Type B pancreatic cell (in vitro differentiated cells): ENCODE results near the gene MCEE. TPM values are rescaled to one million over a fixed set of nuclear protein-coding genes. Genes with fewer than 3 reads are reported as not detected.
"Not testable (repeated sequence)": the region's sequence is repeated elsewhere in the genome, so short reads cannot be mapped to it uniquely, and the experiment has no call there.

Source experiments
- DNase-seq: peaks from one replicate; pipeline ENCODE4 v3.0.0; 2021; ENCODE audit warnings: mixed read lengths; ENCODE audit not compliant: unreplicated experiment; ENCODE audit errors: extremely low spot score
- H3K27ac Mint-ChIP-seq: 2 replicates; pipeline ENCODE4 v1.8.0; 2021; ENCODE audit warnings: mild to moderate bottlenecking, mixed read lengths
- H3K27me3 Mint-ChIP-seq: 2 replicates; pipeline ENCODE4 v1.8.0; 2021; ENCODE audit warnings: mixed read lengths
- H3K36me3 Mint-ChIP-seq: 2 replicates; pipeline ENCODE4 v1.8.0; 2021; ENCODE audit warnings: mixed read lengths
- H3K4me1 Mint-ChIP-seq: one replicate; pipeline ENCODE4 v1.8.0; 2021; ENCODE audit warnings: mixed read lengths; ENCODE audit not compliant: unreplicated experiment
- H3K4me3 Mint-ChIP-seq: 2 replicates; pipeline ENCODE4 v1.8.0; 2021; ENCODE audit warnings: mild to moderate bottlenecking, mixed read lengths
- H3K9me3 Mint-ChIP-seq: 2 replicates; pipeline ENCODE4 v1.8.0; 2021; ENCODE audit warnings: mixed read lengths
- total RNA-seq: library from RNA; stranded (reverse); gene quantifications from 2 replicates; pipeline ENCODE4 v1.2.1, GENCODE V29; 2021; ENCODE audit warnings: low replicate concordance
- TF ChIP-seq, protein P1 (sequence below): fragments of 200-600 bp; sonication (generic); conservative IDR thresholded peaks from 2 replicates; pipeline ENCODE4 v1.5.0; 2021; ENCODE audit warnings: antibody characterized with exemption, mild to moderate bottlenecking

Gene MCEE
- total RNA-seq, 1 donor from 2014 or later: 16.5 TPM

DNA sequence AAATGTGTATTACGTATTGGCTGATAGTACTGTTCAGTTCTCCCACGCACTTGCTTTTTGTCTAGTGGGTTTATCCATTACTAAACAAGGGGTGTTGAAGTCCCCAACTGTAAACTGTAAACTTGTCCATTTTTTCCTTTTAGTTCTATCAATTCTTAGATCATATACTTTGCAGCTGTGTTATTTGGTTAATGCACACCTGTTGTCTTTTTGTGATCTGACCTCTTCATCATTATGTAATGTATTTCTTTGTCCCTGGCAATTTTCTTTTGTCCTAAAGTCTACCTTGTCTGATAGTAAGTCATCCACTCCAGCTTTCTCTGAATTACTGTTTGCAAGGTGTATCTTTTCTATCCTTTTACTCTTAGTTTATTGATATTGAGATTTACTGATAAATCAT, 21.9 kb downstream of the MCEE start:
- TF ChIP-seq, protein P1, sequence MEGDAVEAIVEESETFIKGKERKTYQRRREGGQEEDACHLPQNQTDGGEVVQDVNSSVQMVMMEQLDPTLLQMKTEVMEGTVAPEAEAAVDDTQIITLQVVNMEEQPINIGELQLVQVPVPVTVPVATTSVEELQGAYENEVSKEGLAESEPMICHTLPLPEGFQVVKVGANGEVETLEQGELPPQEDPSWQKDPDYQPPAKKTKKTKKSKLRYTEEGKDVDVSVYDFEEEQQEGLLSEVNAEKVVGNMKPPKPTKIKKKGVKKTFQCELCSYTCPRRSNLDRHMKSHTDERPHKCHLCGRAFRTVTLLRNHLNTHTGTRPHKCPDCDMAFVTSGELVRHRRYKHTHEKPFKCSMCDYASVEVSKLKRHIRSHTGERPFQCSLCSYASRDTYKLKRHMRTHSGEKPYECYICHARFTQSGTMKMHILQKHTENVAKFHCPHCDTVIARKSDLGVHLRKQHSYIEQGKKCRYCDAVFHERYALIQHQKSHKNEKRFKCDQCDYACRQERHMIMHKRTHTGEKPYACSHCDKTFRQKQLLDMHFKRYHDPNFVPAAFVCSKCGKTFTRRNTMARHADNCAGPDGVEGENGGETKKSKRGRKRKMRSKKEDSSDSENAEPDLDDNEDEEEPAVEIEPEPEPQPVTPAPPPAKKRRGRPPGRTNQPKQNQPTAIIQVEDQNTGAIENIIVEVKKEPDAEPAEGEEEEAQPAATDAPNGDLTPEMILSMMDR: no peak
- Mint-ChIP-seq H3K4me3 (no peak overlapping the region), H3K4me1 (no peaks in the 10 kb centered on the region)

GRCh38 chr2:71106463-71106862, 23.6 kb downstream of the MCEE start:
- H3K36me3 Mint-ChIP-seq, DNase-seq, H3K4me1 Mint-ChIP-seq, H3K27ac Mint-ChIP-seq, H3K27me3 Mint-ChIP-seq, H3K9me3 Mint-ChIP-seq, H3K4me3 Mint-ChIP-seq: not testable (repeated sequence)
- TF ChIP-seq, protein P1: peak; percentile 47

More for the DNA sequence above, 21.9 kb downstream of the MCEE start:
- Mint-ChIP-seq H3K36me3 (peaks cover 11% of the 10 kb centered on the region), H3K27me3 (no peaks in the 10 kb centered on the region), H3K27ac (no peak overlapping the region), H3K9me3 (peaks cover 2% of the 10 kb centered on the region)
- no peak for DNase-seq

DNA sequence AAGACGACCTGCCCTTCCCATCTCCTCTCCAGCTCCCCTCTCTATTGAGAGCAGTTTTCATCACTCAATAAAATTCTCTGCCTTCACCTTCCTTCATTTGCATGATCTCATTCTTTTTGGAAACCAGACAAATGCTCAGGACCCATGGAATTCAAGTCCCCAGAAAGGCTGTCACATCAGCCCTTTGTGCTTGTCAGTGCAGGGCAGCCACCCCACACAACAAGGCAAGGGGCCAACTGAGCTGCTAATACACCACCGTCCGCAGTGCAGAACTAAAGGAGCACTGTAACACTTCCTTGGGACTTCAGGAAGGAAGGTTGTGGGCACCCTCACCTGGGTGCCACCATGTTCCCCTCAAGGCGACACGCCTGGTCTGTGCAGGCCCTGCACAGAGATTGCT, 26.2 kb downstream of the MCEE start:
- H3K27ac Mint-ChIP-seq: no peak overlapping the region
- peaks cover 1% of the 10 kb centered on the region for H3K36me3 Mint-ChIP-seq
- H3K27me3 Mint-ChIP-seq: peaks cover 3% of the 10 kb centered on the region
- no peak for DNase-seq
- TF ChIP-seq, protein P1: no peak
- no peak overlapping the region for H3K4me3 Mint-ChIP-seq
- no peaks in the 10 kb centered on the region for H3K4me1 Mint-ChIP-seq
- H3K9me3 Mint-ChIP-seq: peaks cover 7% of the 10 kb centered on the region

GRCh38 chr2:71102981-71103681, 26.9 kb downstream of the MCEE start:
- TF ChIP-seq, protein P1: no peak
- H3K27me3 Mint-ChIP-seq: peaks cover 3% of the 10 kb centered on the region
- peak overlapping the region; percentile 21 for H3K27ac Mint-ChIP-seq
- no peak for DNase-seq
- no peak overlapping the region for H3K4me3 Mint-ChIP-seq
- no peaks in the 10 kb centered on the region for H3K4me1 Mint-ChIP-seq
- H3K36me3 Mint-ChIP-seq: no peaks in the 10 kb centered on the region
- peaks cover 7% of the 10 kb centered on the region for H3K9me3 Mint-ChIP-seq

DNA sequence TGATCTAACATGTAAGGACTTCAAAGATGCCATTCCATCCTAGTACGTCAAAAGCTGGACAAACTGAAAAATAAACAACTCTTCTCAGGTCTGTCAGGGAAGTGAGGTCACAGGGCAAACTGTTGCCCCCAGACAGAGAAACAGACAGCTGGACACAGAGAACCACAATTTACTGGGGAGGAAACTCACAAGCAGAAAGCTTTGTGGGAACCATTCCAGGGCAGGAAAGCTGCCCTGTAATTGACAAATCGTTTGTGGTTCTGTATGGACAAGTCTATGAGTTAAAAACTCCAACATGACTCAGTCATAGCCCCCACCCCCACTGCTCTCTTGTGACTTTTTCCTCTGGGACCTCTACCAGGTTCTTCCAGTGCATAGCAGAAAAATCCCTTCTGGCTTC, 28.4 kb downstream of the MCEE start:
- Mint-ChIP-seq H3K27ac (no peak overlapping the region), H3K36me3 (no peaks in the 10 kb centered on the region), H3K4me1 (no peaks in the 10 kb centered on the region), H3K27me3 (peaks cover 3% of the 10 kb centered on the region), H3K9me3 (peaks cover 7% of the 10 kb centered on the region), H3K4me3 (no peak overlapping the region)
- TF ChIP-seq, protein P1: no peak
- DNase-seq: no peak
